PC-9 (cell line): Measurements from ENCODE around the gene GMPPA. TPM values are rescaled to one million over a fixed set of nuclear protein-coding genes. Genes with fewer than 3 reads are reported as not detected.

Experiments
- BruUV-seq: library from RNA; stranded (reverse); fragments of 400-500 nt; replicated peaks from 2 replicates; lab custom pipeline; 2021; lab: Mats Ljungman, UMichigan
- CTCF ChIA-PET: fragments of 300-600 bp; sonication (Branson Sonifier 250); formaldehyde crosslinking; loops from one replicate; lab custom pipeline; 2022; ENCODE audit warnings: antibody characterized with exemption; lab: Charles Lee
- POLR2A ChIA-PET: fragments of 300-600 bp; sonication (Branson Sonifier 250); formaldehyde crosslinking; loops from one replicate; lab custom pipeline; 2022; ENCODE audit warnings: antibody characterized with exemption; ENCODE audit not compliant: unreplicated experiment; lab: Charles Lee
- DNase-seq, 2 experiments: peaks; one replicate each; pipeline versions ENCODE4 v3.0.0 to v3.0.0-alpha.2; 2015 to 2022; ENCODE audit warnings: mixed read lengths in 1 of 2
- H2AFZ ChIP-seq: fragments of 200-600 bp; sonication (generic); 2 replicates; pipeline ENCODE4 v1.8.1; 2017; ENCODE audit warnings: antibody characterized with exemption
- H3F3A ChIP-seq: fragments of 200-600 bp; sonication (generic); 2 replicates; pipeline ENCODE4 v1.8.1; 2017; ENCODE audit warnings: antibody characterized with exemption, mild to moderate bottlenecking, low read depth; ENCODE audit not compliant: insufficient read depth
- H3K27ac ChIP-seq: fragments of 200-600 bp; sonication (generic); 2 replicates; pipeline ENCODE4 v1.6.1; 2016; ENCODE audit warnings: mixed run types
- H3K27me3 ChIP-seq: fragments of 200-600 bp; sonication (generic); 2 replicates; pipeline ENCODE4 v1.6.1; 2016; ENCODE audit warnings: low read depth, mixed run types; ENCODE audit not compliant: insufficient read depth
- H3K36me3 ChIP-seq: fragments of 200-600 bp; sonication (generic); 2 replicates; pipeline ENCODE4 v1.6.1; 2016; ENCODE audit warnings: low read depth, mixed run types
- H3K4me1 ChIP-seq: fragments of 200-600 bp; sonication (generic); replicated peaks from 2 replicates; pipeline ENCODE4 v1.6.1; 2016; ENCODE audit warnings: mixed run types; ENCODE audit not compliant: insufficient read depth
- H3K4me2 ChIP-seq: fragments of 200-600 bp; sonication (generic); 2 replicates; pipeline ENCODE4 v1.6.1; 2017; ENCODE audit warnings: mixed run types
- H3K4me3 ChIP-seq: fragments of 200-600 bp; sonication (generic); 2 replicates; pipeline ENCODE4 v1.6.1; 2016; ENCODE audit warnings: mixed run types
- H3K79me2 ChIP-seq: fragments of 200-600 bp; sonication (generic); 2 replicates; pipeline ENCODE4 v1.6.1; 2017; ENCODE audit warnings: low read depth, mixed run types
- H3K9me2 ChIP-seq: fragments of 200-600 bp; sonication (generic); 2 replicates; pipeline ENCODE4 v1.8.1; 2017; ENCODE audit warnings: mild to moderate bottlenecking; ENCODE audit not compliant: insufficient read depth
- H3K9me3 ChIP-seq: fragments of 200-600 bp; sonication (generic); 2 replicates; pipeline ENCODE4 v1.8.1; 2016; ENCODE audit warnings: low read depth; ENCODE audit not compliant: insufficient read depth
- H4K20me1 ChIP-seq: fragments of 200-600 bp; sonication (generic); 2 replicates; pipeline ENCODE4 v1.8.1; 2017; ENCODE audit not compliant: insufficient read depth
- EZH2 ChIP-seq: fragments of 200-600 bp; sonication (generic); IDR thresholded peaks from 2 replicates; pipeline ENCODE4 v1.8.0; 2017; ENCODE audit warnings: antibody characterized with exemption, low read depth
- intact Hi-C: fragments of 100-400 bp; cut with micrococcal nuclease; formaldehyde crosslinking; loops from one replicate; pipeline ENCODE4 v1.10.0; 2022; ENCODE audit not compliant: unreplicated experiment
- total RNA-seq: library from RNA; stranded (reverse); gene quantifications from 2 replicates; pipeline ENCODE4 v1.2.3, GENCODE V29; 2021
- TF ChIP-seq, protein P1 (sequence below): fragments of 200-600 bp; sonication (generic); conservative IDR thresholded peaks from 2 replicates; pipeline ENCODE4 v1.6.1; 2017; ENCODE audit warnings: mixed run types, antibody characterized with exemption, mild to moderate bottlenecking, moderate library complexity

The GMPPA gene
- total RNA-seq, 1 experiment from 2014 or later, result 57.2 TPM

GRCh38 chr2:219539926-219540678 is 41.4 kb downstream of the GMPPA start:
- no peak for DNase-seq
- H3K36me3 ChIP-seq, result peaks cover 10% of the 10 kb centered on the region
- no peak overlapping the region for H3K27ac ChIP-seq
- CTCF ChIA-PET, result interaction anchor here (0.5 kb wide), 1 partner anchor 150 kb away, joined by 5 read pairs; no protein-coding TSS in a partner anchor
- no peaks in the 10 kb centered on the region for H3K9me3 ChIP-seq
- peaks cover 17% of the 10 kb centered on the region for H3K79me2 ChIP-seq
- POLR2A ChIA-PET, result interaction anchor here (0.6 kb wide), 1 partner anchor 105 kb away, joined by 6 read pairs; no protein-coding TSS in a partner anchor
- H4K20me1 ChIP-seq, result peaks cover 23% of the 10 kb centered on the region
- H3K4me3 ChIP-seq, result no peak overlapping the region
- H2AFZ ChIP-seq, result no peak overlapping the region
- no peaks in the 10 kb centered on the region for H3K9me2 ChIP-seq
- no peaks in the 10 kb centered on the region; the same call in 1 of the 2 replicates for H3K4me1 ChIP-seq
- no TSS peak for BruUV-seq
- TF ChIP-seq, protein P1, sequence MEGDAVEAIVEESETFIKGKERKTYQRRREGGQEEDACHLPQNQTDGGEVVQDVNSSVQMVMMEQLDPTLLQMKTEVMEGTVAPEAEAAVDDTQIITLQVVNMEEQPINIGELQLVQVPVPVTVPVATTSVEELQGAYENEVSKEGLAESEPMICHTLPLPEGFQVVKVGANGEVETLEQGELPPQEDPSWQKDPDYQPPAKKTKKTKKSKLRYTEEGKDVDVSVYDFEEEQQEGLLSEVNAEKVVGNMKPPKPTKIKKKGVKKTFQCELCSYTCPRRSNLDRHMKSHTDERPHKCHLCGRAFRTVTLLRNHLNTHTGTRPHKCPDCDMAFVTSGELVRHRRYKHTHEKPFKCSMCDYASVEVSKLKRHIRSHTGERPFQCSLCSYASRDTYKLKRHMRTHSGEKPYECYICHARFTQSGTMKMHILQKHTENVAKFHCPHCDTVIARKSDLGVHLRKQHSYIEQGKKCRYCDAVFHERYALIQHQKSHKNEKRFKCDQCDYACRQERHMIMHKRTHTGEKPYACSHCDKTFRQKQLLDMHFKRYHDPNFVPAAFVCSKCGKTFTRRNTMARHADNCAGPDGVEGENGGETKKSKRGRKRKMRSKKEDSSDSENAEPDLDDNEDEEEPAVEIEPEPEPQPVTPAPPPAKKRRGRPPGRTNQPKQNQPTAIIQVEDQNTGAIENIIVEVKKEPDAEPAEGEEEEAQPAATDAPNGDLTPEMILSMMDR, result no peak
- TF ChIP-seq EZH2, result no peak
- no peaks in the 10 kb centered on the region for H3K27me3 ChIP-seq
- intact Hi-C loops, result no loop called here
- H3F3A ChIP-seq, result peaks cover 17% of the 10 kb centered on the region; the same call in 1 of the 2 replicates
- no peak overlapping the region for H3K4me2 ChIP-seq

- CTCF ChIA-PET, result interaction anchor here (0.5 to 1.9 kb wide), 3 partner anchors 148 to 286 kb away, joined by 5 to 8 read pairs (median 6); no protein-coding TSS in a partner anchor
- no TSS peak for BruUV-seq
- intact Hi-C loops, result loop anchor here (1.0 kb wide), 1 partner anchor 101 kb away; no protein-coding TSS in a partner anchor
- POLR2A ChIA-PET, result no interaction called here
- no peak overlapping the region for H3K4me3 ChIP-seq
- no peaks in the 10 kb centered on the region for H3K27me3 ChIP-seq
- TF ChIP-seq, protein P1, result no peak
- no peak for TF ChIP-seq EZH2
- no peaks in the 10 kb centered on the region for H3K9me3 ChIP-seq
- peaks cover 17% of the 10 kb centered on the region for H3K79me2 ChIP-seq
- peaks cover 10% of the 10 kb centered on the region for H3K36me3 ChIP-seq
- peaks cover 17% of the 10 kb centered on the region; the same call in 1 of the 2 replicates for H3F3A ChIP-seq
- no peak overlapping the region for H3K27ac ChIP-seq
- H3K4me1 ChIP-seq, result no peaks in the 10 kb centered on the region; the same call in 1 of the 2 replicates
- no peak for DNase-seq
- no peak overlapping the region for H3K4me2 ChIP-seq
- H2AFZ ChIP-seq, result no peak overlapping the region
- H3K9me2 ChIP-seq, result no peaks in the 10 kb centered on the region
- H4K20me1 ChIP-seq, result peaks cover 23% of the 10 kb centered on the region
Measured at GRCh38 chr2:219540784-219541504, 42.3 kb downstream of the GMPPA start.

DNA sequence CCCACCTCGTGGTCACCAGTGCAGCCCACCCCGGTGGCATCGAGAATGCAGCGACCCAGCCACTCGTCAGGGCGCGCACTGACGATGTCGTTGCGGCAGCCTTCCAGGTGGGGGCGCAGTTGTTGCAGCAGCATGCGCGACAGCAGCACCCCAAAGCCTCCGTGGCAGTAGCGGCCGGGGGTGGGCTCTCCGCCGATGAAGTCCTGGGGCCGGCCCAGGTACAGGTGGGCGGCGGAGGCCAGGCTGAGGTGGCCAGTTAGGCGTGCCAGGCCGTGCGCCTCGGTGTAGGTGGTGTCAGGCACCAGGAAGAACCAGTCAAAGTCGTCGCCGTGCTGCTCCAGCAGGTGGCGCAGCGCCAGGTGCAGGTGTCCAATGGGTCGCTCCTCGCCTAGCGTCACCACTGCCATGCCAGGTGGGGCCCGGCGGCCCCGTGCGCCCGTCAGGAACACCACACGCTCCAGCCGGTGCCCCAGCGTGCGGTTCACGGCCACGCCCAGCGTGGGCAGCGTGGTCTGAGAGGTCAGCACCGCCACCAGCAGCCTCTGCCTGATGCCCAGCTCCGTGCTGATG is 43.0 kb downstream of the GMPPA start:
- Histone ChIP-seq H2AFZ (no peak overlapping the region), H3K4me1 (no peaks in the 10 kb centered on the region; the same call in 1 of the 2 replicates), H3K9me2 (no peaks in the 10 kb centered on the region), H3K4me3 (peak overlapping the region; percentile 65), H3K79me2 (peaks cover 17% of the 10 kb centered on the region), H3K4me2 (peak overlapping the region; percentile 93), H3K27ac (no peak overlapping the region), H3K27me3 (no peaks in the 10 kb centered on the region), H3K9me3 (no peaks in the 10 kb centered on the region), H3F3A (peaks cover 17% of the 10 kb centered on the region; the same call in 1 of the 2 replicates), H4K20me1 (peaks cover 23% of the 10 kb centered on the region), H3K36me3 (peaks cover 10% of the 10 kb centered on the region)
- peak; percentile 68 to 92 for DNase-seq
- no TSS peak for BruUV-seq
- CTCF ChIA-PET, result interaction anchor here (0.6 to 1.9 kb wide), 5 partner anchors 29 to 285 kb away, joined by 6 to 10 read pairs (median 7); partner anchors contain the start of gene OBSL1
- intact Hi-C loops, result loop anchor here (1.0 to 2.0 kb wide), 2 partner anchors 29 to 101 kb away; partner anchors contain the start of gene OBSL1
- TF ChIP-seq, protein P1, result peak; percentile 89
- TF ChIP-seq EZH2, result no peak
- POLR2A ChIA-PET, result interaction anchor here (0.9 kb wide), 1 partner anchor 55 kb away, joined by 5 read pairs; the partner anchor contains the start of gene STK11IP
